Heart right ventricle (tissue), 16 donors: ENCODE results near the gene CAPN15. TPM values are rescaled to one million over a fixed set of nuclear protein-coding genes. Genes with fewer than 3 reads are reported as not detected.

Experiments
- ATAC-seq, 8 donors: fragments of 200-7000 bp; cut with Tn5 transposase; one replicate each; pipeline ENCODE4 v1.9.1; 2020; ENCODE audit warnings: mild to moderate bottlenecking in 8 of 8, moderate library complexity in 8 of 8, moderate number of reproducible peaks in 1 of 8
- DNase-seq, 2 donors: peaks; one replicate each; pipeline ENCODE4 v3.0.0-alpha.2; 2020
- H3K27ac ChIP-seq, 10 donors: fragments of 200-600 bp; sonication (generic) in 2 of 10; one replicate each; pipeline versions ENCODE4 v1.5.0 to v1.8.0; 2020 to 2022; ENCODE audit warnings: mild to moderate bottlenecking in 3 of 10
- H3K27me3 ChIP-seq, 7 donors: fragments of 200-600 bp; one replicate each; pipeline ENCODE4 v1.8.0; 2021 to 2022; ENCODE audit warnings: mild to moderate bottlenecking in 2 of 7
- H3K36me3 ChIP-seq, 9 donors: fragments of 200-600 bp; sonication (generic) in 1 of 9; one replicate each; pipeline versions ENCODE4 v1.5.0 to v1.8.0; 2020 to 2022; ENCODE audit warnings: mild to moderate bottlenecking in 2 of 9
- H3K4me1 ChIP-seq, 9 donors: fragments of 200-600 bp; sonication (generic) in 1 of 9; one replicate each; pipeline versions ENCODE4 v1.5.0 to v1.8.0; 2020 to 2022; ENCODE audit warnings: mild to moderate bottlenecking in 4 of 9
- H3K4me3 ChIP-seq, 10 donors: fragments of 200-600 bp; sonication (generic) in 2 of 10; one replicate each; pipeline versions ENCODE4 v1.5.0 to v1.8.0; 2020 to 2022; ENCODE audit warnings: mild to moderate bottlenecking in 7 of 10, moderate library complexity in 2 of 10
- H3K9me3 ChIP-seq, 11 donors: fragments of 200-600 bp in 10 of 11; sonication (generic) in 2 of 11; one replicate each; pipeline versions ENCODE4 v1.5.0 to v1.8.0; 2013 to 2022; ENCODE audit warnings: mild to moderate bottlenecking in 2 of 11, control low read depth in 1 of 11, moderate library complexity in 1 of 11
- WGBS, 2 donors: extraction: QIAGEN DNeasy Blood & Tissue Kit; methylation state at CpG; one replicate each; pipeline ENCODE4 v1.1.7; 2013; ENCODE audit warnings: inconsistent platforms in 1 of 2; 5-methylcytosine and 5-hydroxymethylcytosine counted together
- intact Hi-C, 10 donors: fragments of 100-400 bp; cut with DNase I; formaldehyde crosslinking; loops; one replicate each; pipeline versions ENCODE4 v1.11.1 to v1.14.2; 2022
- polyA plus RNA-seq, 2 donors: library from polyadenylated mRNA; stranded (reverse); fragments of 200-250 nt; gene quantifications; one replicate each; pipeline ENCODE4 v1.2.3, GENCODE V29; 2013
- total RNA-seq, 10 donors: library from RNA; stranded (reverse); fragmentation: NEBNext Ultra II Directional in 3 of 10; extraction: Animal tissue kit (Norgen Biotek cat#: 25700) in 3 of 10; gene quantifications; one replicate each; pipeline versions ENCODE4 v1.2.1 to v1.2.4, GENCODE V29; 2021 to 2023
- TF ChIP-seq, protein P1 (sequence below), 9 donors: fragments of 200-600 bp; sonication (generic) in 2 of 9; IDR thresholded peaks; one replicate each; pipeline versions ENCODE4 v1.5.0 to v1.8.0; 2021 to 2022; ENCODE audit warnings: antibody characterized with exemption in 9 of 9, mild to moderate bottlenecking in 5 of 9, moderate library complexity in 1 of 9
- donor health status: Arrhythmogenic right ventricular cardiomyopathy.
- donor health status: ischemic (EF 13 %, LVEDD 7.1; RV severe dilation, severe dysfunction).
- donor health status: healthy with polysubstance abuse.
- donor health status: DM: no; HTN: yes; CAD: no.
- donor health status: DM: no; HTN: no; CAD: no.
- donor health status: ischemic (EF 25% LVEDD 6.9; RV normal size, moderate dysfunction).
- donor health status: ischemic (EF 25% LVEDD 5.7; RV mildly dilated, moderate dysfunction).
- donor health status: healthy.
- donor health status: DM: yes; HTN: yes; CAD: no.
- donor health status: Ischemic cardiomyopathy.
- donor health status: ischemic (EF 35%, LVEDD 5.7; RV mildly dilated, moderate dysfunction).
- donor health status: nonischemic (EF 11% LVEDD 7.7; RV severe dilation, severe dysfunction).
- donor health status: DM: yes; HTN: yes; CAD: no.
- donor health status: PGD.
- donor health status: ischemic (EF 29% LVEDD 5.4; RV normal size, mild dysfunction).
- donor health status: nonischemic (EF 23%, LVEDD 6.1; RV moderate dilation, normal function).

The CAPN15 gene
- total and polyA plus RNA-seq, 12 donors, result 11.1 to 39.5 (median 16.0) TPM

DNA sequence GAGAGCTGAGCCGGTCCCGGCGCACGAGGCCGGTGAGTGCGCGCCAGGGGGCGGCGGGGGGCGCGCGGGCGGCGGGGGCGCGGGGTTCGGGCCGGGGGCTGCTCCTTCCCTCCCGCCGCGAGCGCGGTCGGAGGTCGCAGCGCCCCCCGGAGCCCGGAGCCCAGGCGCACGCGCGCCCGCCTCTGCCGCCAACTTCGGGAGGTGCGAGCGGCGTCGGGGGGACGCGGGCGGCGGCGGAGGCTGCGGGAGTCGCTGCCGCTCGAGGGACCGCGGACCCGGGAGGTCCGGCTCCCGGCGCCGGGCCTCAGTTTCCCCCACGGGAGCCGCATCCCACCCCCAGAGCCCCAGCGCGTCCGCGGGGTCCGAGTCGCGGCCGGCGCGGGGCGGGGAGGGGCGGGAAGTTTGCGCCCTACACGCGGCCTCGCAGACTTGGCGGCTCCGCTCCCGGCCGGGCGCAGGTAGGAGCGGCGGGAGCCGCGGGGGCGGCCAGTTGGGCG, 32.7 kb downstream of the CAPN15 start, which contains the start of gene PRR35:
TSS of gene PRR35 (plus strand) at position 191 of the 497 bp plus-strand sequence. CDS start 2,901 bp downstream, outside the sequence.
- H3K4me3 ChIP-seq, result no peak within 1 kb of the TSS
- intact Hi-C loops, result no loop called here
- peaks cover 3 to 12% (median 6%) of the 10 kb centered on the region in 9 donors for H3K4me1 ChIP-seq
- peaks cover 5 to 54% (median 42%) of the 10 kb centered on the region in 7 donors for H3K27me3 ChIP-seq
- WGBS, 2 donors, result 1 to 2% methylated on average over 71 to 78 of the region's 84 CpGs
- H3K36me3 ChIP-seq, result no peaks in the 10 kb centered on the region
- H3K9me3 ChIP-seq, result no peaks in the 10 kb centered on the region
- TF ChIP-seq, protein P1, sequence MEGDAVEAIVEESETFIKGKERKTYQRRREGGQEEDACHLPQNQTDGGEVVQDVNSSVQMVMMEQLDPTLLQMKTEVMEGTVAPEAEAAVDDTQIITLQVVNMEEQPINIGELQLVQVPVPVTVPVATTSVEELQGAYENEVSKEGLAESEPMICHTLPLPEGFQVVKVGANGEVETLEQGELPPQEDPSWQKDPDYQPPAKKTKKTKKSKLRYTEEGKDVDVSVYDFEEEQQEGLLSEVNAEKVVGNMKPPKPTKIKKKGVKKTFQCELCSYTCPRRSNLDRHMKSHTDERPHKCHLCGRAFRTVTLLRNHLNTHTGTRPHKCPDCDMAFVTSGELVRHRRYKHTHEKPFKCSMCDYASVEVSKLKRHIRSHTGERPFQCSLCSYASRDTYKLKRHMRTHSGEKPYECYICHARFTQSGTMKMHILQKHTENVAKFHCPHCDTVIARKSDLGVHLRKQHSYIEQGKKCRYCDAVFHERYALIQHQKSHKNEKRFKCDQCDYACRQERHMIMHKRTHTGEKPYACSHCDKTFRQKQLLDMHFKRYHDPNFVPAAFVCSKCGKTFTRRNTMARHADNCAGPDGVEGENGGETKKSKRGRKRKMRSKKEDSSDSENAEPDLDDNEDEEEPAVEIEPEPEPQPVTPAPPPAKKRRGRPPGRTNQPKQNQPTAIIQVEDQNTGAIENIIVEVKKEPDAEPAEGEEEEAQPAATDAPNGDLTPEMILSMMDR (IDR thresholded peaks at IDR 0.05), result no peak
- no peak for ATAC-seq
- H3K27ac ChIP-seq, result no peak within 1 kb of the TSS
- no peak for DNase-seq

DNA sequence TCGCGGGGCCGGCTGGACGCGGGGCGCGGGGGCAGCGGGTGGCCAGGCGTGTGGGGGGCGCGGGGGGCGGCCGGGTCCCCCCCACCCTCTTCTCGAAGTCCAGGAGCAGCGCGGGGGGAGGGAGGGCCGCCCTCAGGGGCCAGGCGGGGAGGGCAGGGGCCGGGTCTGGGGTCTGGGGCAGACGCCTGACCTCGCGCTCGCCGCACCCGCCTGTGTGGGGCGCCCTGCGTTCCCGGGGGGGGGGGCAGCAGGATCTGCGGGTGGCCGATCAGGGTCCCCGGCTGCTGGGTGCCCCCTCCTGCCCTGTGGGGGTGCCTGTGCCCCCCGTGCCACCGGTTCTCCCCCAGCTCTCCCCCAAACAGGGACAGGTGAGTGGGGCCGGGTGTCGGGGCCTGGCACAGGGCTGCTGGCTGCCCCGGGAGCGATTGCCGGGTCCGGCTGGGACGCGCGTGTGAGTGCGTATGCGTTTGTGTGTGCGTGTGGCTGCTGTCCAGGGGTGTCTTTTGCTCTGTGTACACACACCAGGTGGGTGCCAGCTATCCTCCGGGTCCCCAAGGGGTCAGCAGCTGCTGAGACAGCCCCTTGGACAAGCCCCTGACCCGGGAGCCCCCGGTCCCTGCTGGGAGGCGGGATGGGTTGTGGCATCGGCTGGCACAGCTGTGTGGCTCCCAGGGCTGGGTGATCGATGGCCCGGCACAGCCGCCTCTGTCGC, 33.3 kb downstream of the CAPN15 start:
- H3K4me3 ChIP-seq, result no peak overlapping the region
- 22 to 46% methylated on average over 27 to 54 of the region's 54 CpGs for WGBS, 2 donors
- ATAC-seq (no peak), DNase-seq (no peak)
- no peak overlapping the region for H3K27ac ChIP-seq
- intact Hi-C loops, result no loop called here
- H3K36me3 ChIP-seq, result no peaks in the 10 kb centered on the region
- peaks cover 5 to 54% (median 42%) of the 10 kb centered on the region in 7 donors for H3K27me3 ChIP-seq
- peaks cover 4 to 16% (median 8%) of the 10 kb centered on the region in 9 donors for H3K4me1 ChIP-seq
- TF ChIP-seq, protein P1 (IDR thresholded peaks at IDR 0.05), result no peak
- H3K9me3 ChIP-seq, result no peaks in the 10 kb centered on the region

DNA sequence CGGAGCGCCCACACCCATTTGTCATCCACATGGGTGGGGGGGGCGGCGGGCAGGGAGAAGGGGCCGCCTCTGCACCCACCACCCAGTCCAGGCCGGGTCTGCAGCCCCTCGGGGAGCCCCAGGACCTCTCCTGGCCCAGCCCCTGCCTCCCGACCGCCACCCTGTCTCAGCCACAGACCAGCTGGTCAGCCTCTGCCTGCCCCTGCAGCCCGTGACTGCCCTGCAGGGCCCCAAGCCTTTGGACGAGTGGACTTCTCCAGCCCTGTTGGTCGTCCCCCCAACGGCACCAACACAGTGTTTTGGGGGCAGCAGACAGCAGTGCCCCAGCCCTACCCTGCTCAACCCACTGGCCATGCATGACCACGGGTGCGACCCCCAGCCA, 33.9 kb downstream of the CAPN15 start:
- no peak for DNase-seq
- intact Hi-C loops, result no loop called here
- TF ChIP-seq, protein P1 (IDR thresholded peaks at IDR 0.05), result no peak
- 71 to 74% methylated on average over 13 to 15 of the region's 15 CpGs for WGBS, 2 donors
- H3K4me1 ChIP-seq, result peaks cover 9 to 21% (median 13%) of the 10 kb centered on the region in 9 donors
- peaks cover 5 to 54% (median 42%) of the 10 kb centered on the region in 7 donors for H3K27me3 ChIP-seq
- H3K27ac ChIP-seq, result no peak overlapping the region
- no peaks in the 10 kb centered on the region for H3K36me3 ChIP-seq
- ATAC-seq, result no peak
- no peak overlapping the region for H3K4me3 ChIP-seq
- H3K9me3 ChIP-seq, result no peaks in the 10 kb centered on the region

DNA sequence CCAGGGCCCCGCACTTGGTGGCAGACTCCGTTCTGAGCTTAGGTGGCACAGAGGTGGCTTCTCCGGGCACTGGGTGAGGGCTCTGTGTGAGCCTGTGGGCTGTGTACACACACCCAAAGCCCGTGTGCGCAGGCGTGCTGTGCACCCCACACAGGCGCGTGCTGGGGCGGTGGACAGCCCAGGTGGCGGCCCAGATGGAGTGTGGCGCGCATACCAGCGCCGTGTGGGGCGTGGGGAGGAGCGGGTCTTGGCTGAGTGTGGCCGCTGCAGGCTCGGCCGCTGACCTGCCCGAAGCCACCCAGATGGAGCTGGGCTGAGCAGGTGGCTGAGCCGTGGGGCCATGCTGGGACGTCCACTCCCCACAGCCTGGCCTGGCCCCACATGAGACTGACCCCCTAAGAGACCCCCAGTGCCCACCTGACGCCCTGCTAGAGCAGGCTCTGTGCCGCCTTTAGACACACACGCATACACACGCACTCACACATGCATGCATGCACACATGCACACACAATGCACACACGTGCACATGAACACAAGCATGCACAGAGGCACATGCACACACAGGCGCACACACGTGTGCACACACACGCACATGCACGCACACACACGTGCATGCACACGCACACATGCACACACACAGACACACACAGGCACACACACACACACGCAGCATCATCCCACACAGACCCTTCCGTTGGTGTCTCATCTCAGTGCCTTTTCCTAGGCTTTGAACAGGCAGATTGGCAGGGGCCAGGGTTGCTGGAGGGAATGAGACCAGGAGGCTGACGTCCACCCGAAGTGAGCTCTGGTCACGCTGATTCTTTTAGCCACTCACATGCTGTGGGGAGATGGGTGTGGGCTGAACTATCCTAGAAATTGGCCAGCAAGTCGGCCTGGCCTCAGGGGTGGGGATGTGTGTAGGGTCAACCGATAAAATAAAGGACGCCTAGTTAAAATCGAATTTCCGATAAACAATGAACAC, 34.7 kb downstream of the CAPN15 start:
- Histone ChIP-seq H3K27ac (no peak overlapping the region), H3K4me3 (no peak overlapping the region), H3K27me3 (peaks cover 5 to 54% (median 42%) of the 10 kb centered on the region in 7 donors), H3K9me3 (no peaks in the 10 kb centered on the region), H3K4me1 (peaks cover 15 to 28% (median 22%) of the 10 kb centered on the region in 9 donors), H3K36me3 (no peaks in the 10 kb centered on the region)
- DNase-seq (no peak), ATAC-seq (no peak)
- 83 to 85% methylated on average over 43 of the region's 43 CpGs for WGBS, 2 donors
- TF ChIP-seq, protein P1 (IDR thresholded peaks at IDR 0.05), result no peak
- intact Hi-C loops, result no loop called here
